Tongue (tissue), 2 donors: ENCODE results near the gene CRACDL. TPM values are rescaled to one million over a fixed set of nuclear protein-coding genes. Genes with fewer than 3 reads are reported as not detected.

ENCODE experiments used
- DNase-seq: peaks from one replicate; pipeline ENCODE4 v3.0.0-alpha.2; 2015
- total RNA-seq: library from RNA; depleted of rRNA; stranded (reverse); fragments of >200 nt; gene quantifications from one replicate; pipeline ENCODE4 v1.2.3, GENCODE V29; 2014

Gene CRACDL
- total RNA-seq, 1 donor from 2014 or later, result 5.7 TPM

- no peak for DNase-seq
Measured at GRCh38 chr2:98824256-98825019, 111.6 kb downstream of the CRACDL start.

GRCh38 chr2:98823196-98824170 is 112.5 kb downstream of the CRACDL start:
- DNase-seq, result peak; percentile 74

GRCh38 chr2:98822301-98823164 is 113.5 kb downstream of the CRACDL start:
- peak; percentile 62 for DNase-seq

DNA sequence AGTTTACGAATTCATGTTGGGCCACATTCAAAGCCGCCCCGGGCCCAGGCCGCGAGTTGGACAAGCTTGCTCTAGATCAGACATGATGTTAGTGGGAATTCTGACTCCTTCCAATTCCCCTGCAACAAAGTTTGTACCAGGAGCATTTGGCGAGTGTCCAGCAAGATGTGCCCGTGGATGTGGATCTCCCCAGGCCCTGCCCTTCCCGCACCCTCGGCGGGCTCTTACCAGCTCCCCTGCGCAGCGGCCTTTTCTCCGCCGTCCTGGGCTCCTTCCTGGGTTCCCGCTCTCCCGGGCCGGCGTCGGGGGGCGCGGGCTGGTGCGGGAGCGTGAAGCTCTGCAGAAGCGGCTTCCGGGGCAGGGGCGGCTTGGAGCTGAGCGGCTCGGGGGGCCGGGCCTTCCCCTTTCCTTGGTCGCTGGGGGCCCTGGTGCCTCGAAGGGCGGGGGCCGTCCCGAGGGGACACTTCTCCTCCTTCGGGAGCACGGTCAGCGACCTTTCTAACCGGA is 114.3 kb downstream of the CRACDL start:
- no peak for DNase-seq

GRCh38 chr2:98819231-98819766 is 116.7 kb downstream of the CRACDL start:
- DNase-seq, result peak; percentile 43

- no peak for DNase-seq
Measured at GRCh38 chr2:98818164-98818563, 117.9 kb downstream of the CRACDL start.

- DNase-seq, result no peak
Measured at GRCh38 chr2:98816281-98816680, 119.7 kb downstream of the CRACDL start.

GRCh38 chr2:98815795-98816194 is 120.2 kb downstream of the CRACDL start:
- no peak for DNase-seq

DNA sequence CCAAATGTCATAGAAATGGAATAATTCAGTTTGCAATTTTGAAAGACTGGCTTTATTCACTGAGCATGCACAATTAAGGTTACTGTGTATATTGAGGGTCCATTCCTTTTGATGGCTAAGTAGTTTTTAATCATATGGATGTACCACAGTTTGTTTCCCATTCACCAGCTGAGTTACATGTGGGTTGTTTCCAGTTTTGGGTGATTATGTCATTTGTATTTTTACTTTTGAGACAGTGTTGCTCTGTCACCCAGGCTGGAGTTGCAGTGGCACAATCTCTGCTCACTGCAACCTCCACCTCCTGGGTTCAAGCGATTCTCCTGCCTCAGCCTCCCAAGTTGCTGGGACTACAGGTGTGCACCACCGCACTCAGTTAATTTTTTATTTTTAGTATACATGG is 124.3 kb downstream of the CRACDL start:
- DNase-seq, result no peak

- DNase-seq, result no peak
Measured at GRCh38 chr2:98810588-98810928, 125.5 kb downstream of the CRACDL start.

DNA sequence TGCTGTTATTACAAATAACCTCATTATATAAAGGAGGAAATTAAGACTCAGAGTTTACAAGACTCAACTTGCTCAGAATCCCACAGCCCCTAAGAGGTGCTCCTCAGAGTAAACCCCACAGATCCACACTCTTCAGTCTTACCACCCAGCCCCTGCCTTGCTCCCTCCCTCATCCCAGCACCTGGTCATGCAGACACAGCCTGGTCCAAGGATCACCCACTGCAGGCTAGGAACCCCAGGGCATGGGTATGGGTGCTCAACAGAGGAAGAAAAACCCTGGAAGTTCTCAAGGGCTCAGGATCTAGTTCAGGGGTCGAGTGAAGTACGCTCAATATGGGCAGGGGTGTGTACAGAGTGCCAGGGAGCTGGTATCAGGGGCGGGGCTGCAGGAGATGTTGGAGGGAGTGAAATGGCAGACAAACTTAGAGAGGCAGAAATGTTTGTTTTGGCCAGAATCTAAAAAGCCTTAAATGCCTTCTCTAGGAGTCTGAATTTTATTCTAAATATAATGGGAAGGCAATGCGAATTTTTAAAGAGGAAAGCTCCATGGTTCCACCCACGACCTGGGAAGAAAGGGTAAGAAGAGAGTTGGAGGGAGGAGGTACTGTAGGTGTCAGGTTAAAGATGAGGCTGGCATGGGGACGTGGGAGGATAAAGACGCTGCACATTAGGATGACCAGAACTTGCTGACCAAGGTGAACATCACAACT is 126.0 kb downstream of the CRACDL start:
- no peak for DNase-seq

DNA sequence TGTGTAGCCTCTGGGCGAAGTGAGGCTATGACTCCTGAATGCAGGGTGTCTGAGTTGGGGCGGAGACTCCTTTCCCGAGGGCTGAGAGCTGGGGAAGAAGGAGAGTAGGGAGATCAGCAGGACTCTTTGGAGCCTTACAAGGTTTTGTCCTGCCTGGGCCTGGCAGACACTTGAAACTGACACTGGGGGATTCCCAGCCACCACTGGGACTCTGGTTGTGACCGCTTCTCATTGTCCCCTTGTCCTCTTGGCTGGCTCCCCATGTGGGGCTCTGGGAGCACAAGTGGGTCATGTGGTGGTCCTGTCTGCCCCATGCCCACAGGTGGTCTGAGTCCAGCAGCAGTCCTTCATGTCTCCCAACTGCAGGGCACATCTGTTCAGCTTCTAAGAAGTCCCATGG is 126.9 kb downstream of the CRACDL start:
- no peak for DNase-seq

DNA sequence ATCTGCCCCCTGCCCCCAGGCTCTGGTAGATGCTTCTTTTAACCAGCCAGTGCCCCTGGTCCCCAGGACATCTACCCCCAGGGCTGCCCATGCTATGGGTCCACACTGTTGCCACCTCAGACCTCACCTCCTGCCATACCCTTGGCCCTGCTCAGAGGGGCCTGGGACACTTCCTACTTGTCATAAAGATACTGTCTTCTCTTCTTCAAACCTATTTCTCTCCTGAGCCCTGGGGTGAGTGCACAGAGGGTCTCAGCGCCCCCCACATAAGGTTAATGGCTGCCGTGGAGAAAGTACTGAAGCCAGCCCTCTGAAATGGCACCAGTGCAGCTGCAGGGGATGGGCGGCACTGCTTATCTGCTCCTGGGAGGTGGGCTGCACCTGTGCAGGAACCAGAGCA is 127.5 kb downstream of the CRACDL start:
- no peak for DNase-seq

- DNase-seq, result no peak
Measured at GRCh38 chr2:98807929-98808328, 128.1 kb downstream of the CRACDL start.

GRCh38 chr2:98807221-98807620 is 128.8 kb downstream of the CRACDL start:
- DNase-seq, result no peak

DNA sequence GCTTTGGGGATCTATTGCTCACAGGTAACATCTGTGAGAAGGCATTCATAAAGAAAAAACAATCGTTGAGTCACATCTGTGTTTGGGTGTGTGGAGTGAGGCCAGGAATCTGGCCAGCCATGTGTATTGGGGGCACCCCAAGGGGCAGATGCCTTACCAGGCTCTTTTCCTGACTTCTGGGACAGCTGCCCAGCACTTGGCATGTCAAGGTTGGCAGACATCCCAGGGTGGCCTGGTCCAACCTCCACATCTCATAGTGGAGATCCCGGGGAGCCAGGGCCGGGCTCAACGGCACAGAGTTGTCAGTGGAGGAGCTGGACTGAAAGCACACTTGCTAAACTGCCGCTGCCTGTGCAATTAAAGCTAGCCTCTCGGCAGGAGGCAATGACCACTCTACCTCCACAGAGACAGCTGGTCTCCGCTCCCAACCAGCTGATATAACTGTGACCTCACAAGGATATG is 129.8 kb downstream of the CRACDL start:
- DNase-seq, result peak; percentile 95

DNA sequence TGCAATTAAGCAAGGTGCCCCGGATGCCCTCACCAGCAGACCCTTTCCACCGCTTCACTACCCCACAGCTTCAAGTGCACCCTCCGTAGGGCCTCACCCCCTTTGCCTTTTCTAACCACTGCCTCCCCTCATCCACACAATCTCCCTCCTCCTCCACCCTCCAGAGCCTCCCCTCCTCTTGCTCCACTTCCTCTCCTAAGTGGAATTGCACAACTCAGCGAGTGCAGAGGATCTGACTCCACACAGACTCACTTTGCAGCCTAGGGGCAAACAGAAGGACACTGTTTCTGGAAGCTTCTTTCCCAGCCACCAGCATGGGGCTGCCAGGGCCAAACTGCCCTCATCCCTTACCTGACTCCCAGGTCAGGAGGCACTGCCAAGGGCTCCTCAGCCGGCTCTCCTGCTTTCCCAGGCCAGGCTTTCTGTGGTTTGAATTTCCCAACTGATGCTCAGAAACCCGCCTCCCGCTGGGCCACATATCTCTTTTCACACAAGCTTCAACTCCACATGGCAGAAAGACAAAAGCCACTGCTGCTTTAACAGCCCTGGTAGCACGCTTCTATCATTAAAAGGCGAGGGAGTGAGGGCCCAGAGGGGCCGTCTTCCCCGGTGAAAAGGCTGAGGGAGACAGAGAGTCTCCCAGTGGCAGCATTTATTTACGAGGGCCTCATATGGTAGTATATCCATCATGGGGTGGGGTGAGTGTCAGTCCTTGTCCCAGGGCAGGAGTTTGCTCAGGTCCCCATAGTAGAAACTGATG is 130.4 kb downstream of the CRACDL start:
- peak; percentile 58 for DNase-seq

- no peak for DNase-seq
Measured at GRCh38 chr2:98804736-98805135, 131.3 kb downstream of the CRACDL start.

- DNase-seq, result no peak
Measured at GRCh38 chr2:98804265-98804650, 131.8 kb downstream of the CRACDL start.
